ENCODE measurements around the gene TRAPPC12. TPM values are rescaled to one million over a fixed set of nuclear protein-coding genes. Genes with fewer than 3 reads are reported as not detected.
A peak's percentile ranks its signal among the peaks of the same experiment; 100 is the strongest.
"Not testable (repeated sequence)": the region's sequence is repeated elsewhere in the genome, so short reads cannot be mapped to it uniquely, and the experiment has no call there.

Gene TRAPPC12
- polyA plus RNA-seq, 6 donors from 2014 or later = 31.3 to 36.3 (median 33.1) TPM

DNA sequence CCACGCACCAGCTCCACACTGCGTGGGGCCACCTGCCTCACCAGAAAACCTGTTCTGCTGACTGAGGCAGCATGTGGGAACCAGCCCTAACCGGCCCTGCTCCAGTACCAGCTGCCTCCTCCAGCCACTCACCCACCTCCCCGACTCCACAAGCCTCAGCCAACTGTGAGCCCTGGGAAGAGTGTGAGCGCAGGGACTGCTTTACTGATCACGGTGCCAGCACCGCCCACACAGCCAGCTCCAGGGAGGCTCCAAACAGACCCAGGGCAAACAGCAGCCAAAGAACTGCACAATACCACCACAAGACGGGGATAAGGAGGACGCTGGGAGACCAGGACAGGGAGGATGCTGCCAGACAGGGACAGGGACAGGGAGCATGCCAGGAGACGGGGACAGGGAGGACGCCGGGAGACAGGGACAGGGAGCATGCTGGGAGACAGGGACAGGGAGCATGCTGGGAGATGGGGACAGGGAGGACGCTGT lies 30.2 kb upstream of the TRAPPC12 start:
- peaks cover 42 to 67% of the 10 kb centered on the region in 2 donors for H3K36me3 Mint-ChIP-seq
- peaks cover 0 to 14% (median 5%) of the 10 kb centered on the region in 3 donors for H3K4me1 Mint-ChIP-seq
- DNase-seq (no peak), ATAC-seq (ENCODE audit: low read depth in 2 of 2) (no peak)
- no peak overlapping the region for H3K4me3 Mint-ChIP-seq
- H3K27me3 Mint-ChIP-seq = no peaks in the 10 kb centered on the region
- no peak overlapping the region for H3K27ac Mint-ChIP-seq
- H3K9me3 Mint-ChIP-seq = peaks cover 0 to 15% (median 10%) of the 10 kb centered on the region in 7 donors

DNA sequence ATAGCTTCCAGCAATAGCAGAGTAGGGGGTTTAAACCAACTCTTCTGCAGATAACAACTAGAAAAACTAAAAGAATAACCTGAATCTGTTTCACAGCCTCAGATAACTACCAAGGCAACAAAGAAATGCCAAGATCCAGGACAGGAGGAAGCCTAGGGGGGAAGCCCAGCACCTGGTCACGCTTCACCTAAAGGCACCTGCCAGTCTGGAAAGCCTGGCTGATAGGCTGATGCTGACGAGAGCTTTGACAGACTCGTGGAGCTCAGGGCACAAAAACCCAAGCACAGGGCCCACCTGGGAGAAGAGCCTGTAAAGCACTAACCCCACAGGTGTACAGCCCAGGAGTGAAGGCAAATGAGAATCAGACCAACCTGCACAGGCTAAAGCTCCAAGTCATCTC lies 24.5 kb upstream of the TRAPPC12 start:
- Mint-ChIP-seq H3K36me3 (peaks cover 24 to 37% of the 10 kb centered on the region in 2 donors), H3K4me3 (no peak overlapping the region), H3K9me3 (peaks cover 0 to 15% (median 7%) of the 10 kb centered on the region in 7 donors), H3K4me1 (peaks cover 27 to 29% (median 28%) of the 10 kb centered on the region in 3 donors), H3K27ac (no peak overlapping the region), H3K27me3 (no peaks in the 10 kb centered on the region)
- ATAC-seq (ENCODE audit: low read depth in 2 of 2) (no peak), DNase-seq (no peak)

DNA sequence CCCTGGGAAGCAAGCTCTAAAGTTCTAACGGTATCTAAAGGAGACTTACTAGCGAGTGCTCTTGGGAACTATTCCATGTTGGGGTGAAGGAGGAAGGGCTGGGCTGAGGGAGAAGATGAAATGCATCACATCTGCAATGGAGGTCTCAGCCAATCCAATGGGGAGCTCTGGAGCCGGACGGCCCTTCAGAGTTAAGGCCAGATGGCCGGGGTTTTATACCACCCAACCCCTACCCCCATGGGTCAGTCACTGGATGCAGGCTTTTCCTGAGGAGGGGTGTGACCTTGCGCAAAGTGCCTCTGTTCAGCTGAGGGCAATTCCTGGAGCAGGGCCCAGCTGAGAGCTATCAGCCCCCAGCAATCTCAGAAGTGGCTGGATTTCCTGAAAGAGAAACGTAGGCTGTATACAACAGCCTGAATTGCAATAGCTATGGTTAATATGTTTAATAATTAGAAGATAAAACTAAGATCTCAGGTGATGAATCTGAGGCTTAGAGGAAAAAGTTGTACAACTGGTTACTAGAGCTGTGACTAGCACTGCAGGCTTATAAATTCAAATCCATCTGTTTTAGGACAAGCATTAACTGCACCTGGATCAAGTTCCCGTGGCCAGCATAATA lies 23.4 kb upstream of the TRAPPC12 start:
- DNase-seq = no peak
- Mint-ChIP-seq H3K9me3 (peaks cover 0 to 7% (median 4%) of the 10 kb centered on the region in 7 donors), H3K27ac (peak overlapping the region in 2 of 6 donors; percentile 36 to 51), H3K36me3 (peaks cover 17 to 26% of the 10 kb centered on the region in 2 donors), H3K27me3 (no peaks in the 10 kb centered on the region), H3K4me3 (peak overlapping the region in 1 of 8 donors; percentile 66), H3K4me1 (peaks cover 35 to 38% (median 38%) of the 10 kb centered on the region in 3 donors)
- ATAC-seq (ENCODE audit: low read depth in 2 of 2) = no peak

DNA sequence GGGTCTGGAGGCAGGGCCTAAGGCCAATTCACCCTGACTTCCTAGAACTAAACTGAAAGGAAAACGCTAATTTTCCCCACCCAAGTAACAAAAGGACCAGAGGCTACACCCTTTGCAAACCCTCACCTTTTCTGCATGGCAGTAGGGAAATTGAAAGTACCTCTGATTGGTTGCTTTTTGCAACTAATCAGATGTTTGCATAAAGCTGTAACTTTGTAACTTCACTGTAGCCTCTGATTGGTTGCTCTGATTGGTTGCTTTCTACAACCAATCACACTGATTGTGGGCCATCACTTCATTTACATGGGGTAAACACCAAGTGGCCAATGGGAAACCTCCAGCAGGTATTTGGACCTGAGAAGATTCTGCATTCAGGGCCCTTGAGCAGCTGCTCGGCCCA lies 22.7 kb upstream of the TRAPPC12 start:
- Mint-ChIP-seq H3K9me3 (peaks cover 0 to 6% (median 4%) of the 10 kb centered on the region in 7 donors), H3K36me3 (peaks cover 12 to 20% of the 10 kb centered on the region in 2 donors), H3K4me3 (peak overlapping the region in 1 of 8 donors; percentile 71), H3K4me1 (peaks cover 42 to 46% (median 44%) of the 10 kb centered on the region in 3 donors), H3K27me3 (no peaks in the 10 kb centered on the region), H3K27ac (peak overlapping the region in 2 of 6 donors; percentile 51 to 82)
- no peak for DNase-seq
- ATAC-seq (ENCODE audit: low read depth in 2 of 2) = no peak

DNA sequence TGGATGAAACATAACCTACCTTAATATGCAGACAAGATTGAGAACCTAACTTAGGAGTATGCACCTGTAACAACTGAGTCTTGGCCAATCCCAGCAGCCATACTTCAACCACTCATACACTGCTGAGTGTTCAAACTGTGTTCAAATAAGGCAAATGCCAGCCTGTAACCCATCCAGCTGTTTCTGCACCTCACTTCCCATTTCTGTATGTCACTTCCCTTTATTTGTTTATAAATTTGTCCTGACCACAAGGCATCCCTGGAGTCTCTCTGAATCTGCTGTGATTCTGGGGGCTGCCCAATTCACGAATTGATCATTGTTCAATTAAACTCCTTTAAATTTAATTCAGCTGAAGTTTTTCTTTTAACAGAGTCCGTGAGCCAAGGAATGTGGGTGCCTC lies 22.0 kb upstream of the TRAPPC12 start:
- ATAC-seq (ENCODE audit: low read depth in 2 of 2) (peak; percentile 69 to 73), DNase-seq (peak; percentile 15)
- Mint-ChIP-seq H3K4me1 (peaks cover 47 to 52% (median 50%) of the 10 kb centered on the region in 3 donors), H3K27ac (peak overlapping the region; percentile 37 to 89 (median 66)), H3K36me3 (peaks cover 10 to 16% of the 10 kb centered on the region in 2 donors), H3K4me3 (peak overlapping the region in 2 of 8 donors; percentile 18 to 63)
- not testable (repeated sequence) for H3K27me3 Mint-ChIP-seq, H3K9me3 Mint-ChIP-seq

DNA sequence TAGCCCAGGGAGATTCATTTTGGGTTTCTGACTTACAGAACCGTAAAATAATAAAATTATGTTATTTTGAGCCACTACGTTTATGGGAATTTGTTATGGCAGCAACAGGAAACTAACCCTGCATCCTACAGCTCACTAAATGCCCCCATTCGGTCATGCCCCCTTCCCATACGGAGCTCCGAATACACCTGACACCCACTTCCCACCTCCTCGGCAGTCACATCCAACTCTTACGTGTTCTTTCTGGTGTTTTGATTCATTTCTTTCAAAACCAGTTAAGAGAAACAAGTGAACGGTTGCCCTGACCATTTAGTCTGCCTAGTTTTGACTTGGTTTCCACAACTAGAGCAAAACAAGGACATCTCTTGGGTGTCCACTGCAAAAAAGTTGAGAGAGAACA lies 21.6 kb upstream of the TRAPPC12 start:
- Mint-ChIP-seq H3K27ac (peak overlapping the region in 5 of 6 donors; percentile 53 to 89 (median 77)), H3K36me3 (peaks cover 8 to 15% of the 10 kb centered on the region in 2 donors), H3K27me3 (no peaks in the 10 kb centered on the region), H3K4me3 (peak overlapping the region in 3 of 8 donors; percentile 4 to 26 (median 18)), H3K4me1 (peaks cover 50 to 57% (median 55%) of the 10 kb centered on the region in 3 donors), H3K9me3 (peaks cover 0 to 3% (median 0%) of the 10 kb centered on the region in 7 donors)
- ATAC-seq (ENCODE audit: low read depth in 2 of 2) (no peak), DNase-seq (no peak)

DNA sequence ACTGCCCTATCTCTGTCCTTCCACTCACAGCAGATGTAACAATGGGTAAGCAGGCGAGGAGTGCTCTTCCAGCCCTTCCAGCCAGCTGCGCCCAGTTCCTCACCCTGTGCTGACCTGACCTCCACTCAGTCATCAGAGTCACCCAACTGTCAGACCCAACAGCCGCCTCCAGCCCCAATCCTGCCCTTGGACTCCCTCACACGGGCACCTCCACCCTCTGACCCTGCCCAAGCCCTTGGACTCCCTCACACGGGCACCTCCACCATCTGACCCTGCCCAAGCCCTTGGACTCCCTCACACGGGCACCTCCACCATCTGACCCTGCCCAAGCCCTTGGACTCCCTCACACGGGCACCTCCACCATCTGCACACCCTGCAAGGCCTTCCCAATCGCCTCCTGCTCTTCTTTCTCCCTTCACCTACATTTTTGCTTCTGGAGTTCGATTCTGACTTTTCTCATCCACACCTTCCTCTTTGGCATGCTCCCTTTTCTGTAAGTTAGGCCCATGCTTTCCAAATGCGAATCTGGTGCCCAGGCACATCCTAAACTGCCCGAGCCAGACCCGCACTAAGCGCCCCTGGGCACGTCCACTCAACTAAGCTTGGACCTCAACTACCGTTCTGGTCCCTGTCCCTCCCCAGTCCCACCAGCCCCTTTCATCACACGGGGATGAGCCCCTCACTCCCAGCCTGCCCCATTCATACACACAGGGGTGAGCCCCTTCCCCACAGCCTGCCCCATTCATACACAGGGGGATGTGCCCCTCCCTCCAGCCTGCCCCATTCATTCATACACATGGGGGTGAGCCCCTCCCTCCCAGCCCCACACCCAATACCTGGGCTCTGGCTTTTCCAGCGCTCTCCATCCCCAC lies 17.7 kb upstream of the TRAPPC12 start:
- Mint-ChIP-seq H3K27me3 (no peaks in the 10 kb centered on the region), H3K9me3 (peaks cover 0 to 3% (median 0%) of the 10 kb centered on the region in 7 donors), H3K4me3 (no peak overlapping the region), H3K4me1 (peaks cover 52 to 71% (median 62%) of the 10 kb centered on the region in 3 donors), H3K27ac (peak overlapping the region in 4 of 6 donors; percentile 22 to 94 (median 64)), H3K36me3 (peaks cover 0 to 8% of the 10 kb centered on the region in 2 donors)
- no peak for DNase-seq
- no peak for ATAC-seq (ENCODE audit: low read depth in 2 of 2)

DNA sequence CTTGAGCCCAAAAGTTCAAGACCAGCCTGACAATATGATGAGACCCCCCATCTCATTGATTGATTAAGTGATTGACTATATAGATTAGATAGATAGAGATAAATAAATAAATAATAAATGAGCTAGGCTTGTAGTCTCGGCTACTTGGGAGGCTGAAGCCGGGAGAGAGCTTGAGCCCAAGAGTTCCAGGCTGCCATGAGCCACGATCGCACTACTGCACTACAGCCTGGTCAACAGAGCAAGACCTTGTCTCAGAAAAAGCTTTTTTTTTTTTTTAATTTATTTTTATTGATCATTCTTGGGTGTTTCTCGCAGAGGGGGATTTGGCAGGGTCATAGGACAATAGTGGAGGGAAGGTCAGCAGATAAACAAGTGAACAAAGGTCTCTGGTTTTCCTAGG lies 14.3 kb upstream of the TRAPPC12 start:
- ATAC-seq (ENCODE audit: low read depth in 2 of 2) = no peak
- Mint-ChIP-seq H3K4me1 (peaks cover 35 to 46% (median 42%) of the 10 kb centered on the region in 3 donors), H3K27ac (no peak overlapping the region), H3K4me3 (no peak overlapping the region), H3K9me3 (peaks cover 0 to 5% (median 0%) of the 10 kb centered on the region in 7 donors), H3K27me3 (no peaks in the 10 kb centered on the region), H3K36me3 (peaks cover 8 to 12% of the 10 kb centered on the region in 2 donors)
- DNase-seq = no peak

DNA sequence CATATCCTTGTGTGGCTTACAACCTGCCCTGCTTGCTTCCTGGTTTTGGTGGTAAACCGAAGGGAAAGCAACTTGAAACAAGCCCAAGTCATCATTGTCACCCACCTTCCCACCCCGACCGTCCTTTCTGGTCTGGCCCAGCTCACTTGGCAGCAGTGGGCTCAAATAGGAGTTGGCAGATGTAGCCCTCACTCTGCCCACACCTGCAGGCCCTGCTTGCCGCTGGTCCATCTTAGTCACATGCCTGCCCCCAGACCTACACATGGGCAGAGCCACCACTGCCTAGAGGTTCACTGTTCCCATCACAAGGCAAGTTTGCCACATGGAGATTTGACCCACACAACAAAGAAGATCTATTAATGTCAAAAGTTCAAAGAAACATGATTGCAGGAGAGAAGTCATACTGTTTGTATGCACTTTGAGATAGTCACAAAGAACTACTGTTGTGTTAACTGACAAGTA lies 11.2 kb upstream of the TRAPPC12 start:
- ATAC-seq (ENCODE audit: low read depth in 2 of 2) (no peak), DNase-seq (no peak)
- Mint-ChIP-seq H3K27ac (no peak overlapping the region), H3K36me3 (peaks cover under 1 to 12% of the 10 kb centered on the region in 2 donors), H3K4me3 (no peak overlapping the region), H3K4me1 (peaks cover 5 to 16% (median 15%) of the 10 kb centered on the region in 3 donors), H3K9me3 (peaks cover 0 to 5% (median 0%) of the 10 kb centered on the region in 7 donors), H3K27me3 (no peaks in the 10 kb centered on the region)

DNA sequence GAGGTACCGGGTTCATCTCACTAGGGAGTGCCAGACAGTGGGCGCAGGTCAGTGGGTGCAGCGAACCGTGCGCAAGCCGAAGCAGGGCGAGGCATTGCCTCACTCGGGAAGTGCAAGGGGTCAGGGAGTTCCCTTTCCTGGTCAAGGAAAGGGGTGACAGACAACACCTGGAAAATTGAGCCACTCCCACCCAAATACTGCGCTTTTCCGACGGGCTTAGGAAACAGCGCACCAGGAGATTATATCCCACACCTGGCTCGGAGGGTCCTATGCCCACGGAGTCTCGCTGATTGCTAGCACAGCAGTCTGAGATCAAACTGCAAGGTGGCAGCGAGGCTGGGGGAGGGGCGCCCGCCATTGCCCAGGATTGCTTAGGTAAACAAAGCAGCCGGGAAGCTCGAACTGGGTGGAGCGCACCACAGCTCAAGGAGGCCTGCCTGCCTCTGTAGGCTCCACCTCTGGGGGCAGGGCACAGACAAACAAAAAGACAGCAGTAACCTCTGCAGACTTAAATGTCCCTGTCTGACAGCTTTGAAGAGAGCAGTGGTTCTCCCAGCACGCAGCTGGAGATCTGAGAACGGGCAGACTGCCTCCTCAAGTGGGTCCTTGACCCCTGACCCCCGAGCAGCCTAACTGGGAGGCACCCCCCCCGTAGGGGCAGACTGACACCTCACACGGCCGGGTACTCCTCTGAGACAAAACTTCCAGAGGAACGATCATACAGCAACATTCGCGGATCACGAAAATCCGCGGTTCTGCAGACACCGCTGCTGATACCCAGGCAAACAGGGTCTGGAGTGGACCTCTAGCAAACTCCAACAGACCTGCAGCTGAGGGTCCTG lies 9.9 kb upstream of the TRAPPC12 start:
- H3K9me3 Mint-ChIP-seq; H3K4me3 Mint-ChIP-seq; ATAC-seq (ENCODE audit: low read depth in 2 of 2); H3K27me3 Mint-ChIP-seq; H3K27ac Mint-ChIP-seq; DNase-seq: not testable (repeated sequence)
- Mint-ChIP-seq H3K36me3 (peaks cover 0 to 12% of the 10 kb centered on the region in 2 donors), H3K4me1 (peaks cover 3 to 16% (median 9%) of the 10 kb centered on the region in 3 donors)

DNA sequence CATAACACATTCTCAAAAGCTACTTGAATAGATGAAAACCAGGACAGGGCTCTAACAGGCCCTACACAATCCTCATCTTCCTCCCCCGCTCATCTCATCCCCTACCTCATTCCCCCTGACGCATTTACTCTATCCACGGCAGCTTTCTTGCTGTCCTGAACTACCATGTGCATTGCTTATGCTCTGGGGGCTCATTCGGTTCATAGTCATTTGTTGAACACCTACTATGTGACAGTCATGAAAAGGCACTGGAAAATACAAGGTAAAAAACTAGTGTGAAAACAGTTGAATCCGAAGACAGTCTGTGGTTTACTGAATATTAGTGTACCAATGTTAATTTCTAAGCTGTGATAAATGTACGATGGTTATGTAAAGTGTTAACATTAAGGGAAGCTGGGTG lies 2.7 kb upstream of the TRAPPC12 start:
- no peak for DNase-seq
- H3K9me3 Mint-ChIP-seq = peaks cover 0 to 8% (median 0%) of the 10 kb centered on the region in 7 donors
- ATAC-seq (ENCODE audit: low read depth in 2 of 2) = no peak
- H3K27me3 Mint-ChIP-seq = no peaks in the 10 kb centered on the region
- peak overlapping the region in 4 of 6 donors; percentile 92 to 98 (median 96) for H3K27ac Mint-ChIP-seq
- no peaks in the 10 kb centered on the region for H3K36me3 Mint-ChIP-seq
- H3K4me1 Mint-ChIP-seq = peaks cover 28 to 54% (median 43%) of the 10 kb centered on the region in 3 donors
- peak overlapping the region; percentile 93 to 99 (median 98) for H3K4me3 Mint-ChIP-seq

DNA sequence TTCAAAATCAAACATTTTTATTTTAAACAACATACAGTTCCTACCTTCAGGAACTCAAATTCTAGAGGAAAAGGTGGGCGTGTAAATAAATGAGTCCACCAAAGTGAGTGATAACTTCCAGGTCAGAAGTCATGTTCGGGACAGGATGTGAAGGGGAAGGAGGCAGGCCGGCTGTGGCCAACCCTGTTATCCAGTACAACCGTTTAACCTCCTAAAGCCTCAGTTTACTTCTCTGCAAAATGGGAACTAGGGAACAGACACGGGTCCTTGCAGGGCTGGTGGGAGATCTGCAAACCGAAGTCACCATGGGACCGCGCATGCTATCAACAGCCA lies 2.2 kb upstream of the TRAPPC12 start:
- Mint-ChIP-seq H3K9me3 (peaks cover 0 to 8% (median 0%) of the 10 kb centered on the region in 7 donors), H3K4me1 (peaks cover 28 to 57% (median 44%) of the 10 kb centered on the region in 3 donors), H3K27me3 (no peaks in the 10 kb centered on the region), H3K4me3 (peak overlapping the region; percentile 93 to 99 (median 98)), H3K27ac (peak overlapping the region; percentile 92 to 99 (median 97)), H3K36me3 (no peaks in the 10 kb centered on the region)
- ATAC-seq (ENCODE audit: low read depth in 2 of 2) (peak; percentile 2 to 3), DNase-seq (no peak)
